HEK293 (cell line): ENCODE results near the gene NEUROG2.

ENCODE experiments used
- BCL11B ChIP-seq: fragments of 450-650 bp; formaldehyde crosslinking; IDR thresholded peaks from 2 replicates; pipeline ENCODE4 v1.5.1; 2016; ENCODE audit warnings: low read depth, missing biosample characterization, missing genetic modification characterization
- PATZ1 ChIP-seq: fragments of 450-650 bp; formaldehyde crosslinking; IDR thresholded peaks from 2 replicates; pipeline ENCODE4 v1.5.1; 2016; ENCODE audit warnings: missing biosample characterization, missing genetic modification characterization
- REPIN1 ChIP-seq: fragments of 450-650 bp; formaldehyde crosslinking; IDR thresholded peaks from 2 replicates; pipeline ENCODE4 v1.5.1; 2017; ENCODE audit warnings: missing biosample characterization, missing genetic modification characterization, low read depth
- SCRT2 ChIP-seq: fragments of 450-650 bp; formaldehyde crosslinking; IDR thresholded peaks from 2 replicates; pipeline ENCODE4 v1.5.1; 2016; ENCODE audit warnings: missing biosample characterization, missing genetic modification characterization
- WT1 ChIP-seq: fragments of 450-650 bp; formaldehyde crosslinking; IDR thresholded peaks from 2 replicates; pipeline ENCODE4 v1.5.1; 2016; ENCODE audit warnings: missing biosample characterization, missing genetic modification characterization
- ZBTB20 ChIP-seq: fragments of 450-650 bp; formaldehyde crosslinking; IDR thresholded peaks from 2 replicates; pipeline ENCODE4 v1.5.1; 2016; ENCODE audit warnings: missing biosample characterization, missing genetic modification characterization
- ZBTB21 ChIP-seq: fragments of 450-650 bp; formaldehyde crosslinking; IDR thresholded peaks from 2 replicates; pipeline ENCODE4 v1.5.1; 2017; ENCODE audit warnings: missing biosample characterization, missing genetic modification characterization
- ZFP41 ChIP-seq: fragments of 450-650 bp; formaldehyde crosslinking; IDR thresholded peaks from 2 replicates; pipeline ENCODE4 v1.5.1; 2016; ENCODE audit warnings: missing biosample characterization, missing genetic modification characterization, borderline replicate concordance
- ZFP69B ChIP-seq: fragments of 450-650 bp; formaldehyde crosslinking; IDR thresholded peaks from 2 replicates; pipeline ENCODE4 v1.5.1; 2016; ENCODE audit warnings: missing biosample characterization, missing genetic modification characterization
- ZNF114 ChIP-seq: fragments of 450-650 bp; formaldehyde crosslinking; IDR thresholded peaks from 2 replicates; pipeline ENCODE4 v1.5.0; 2017; ENCODE audit warnings: missing biosample characterization, missing genetic modification characterization
- ZNF138 ChIP-seq: fragments of 450-650 bp; formaldehyde crosslinking; IDR thresholded peaks from 2 replicates; pipeline ENCODE4 v1.5.1; 2016; ENCODE audit warnings: missing biosample characterization, missing genetic modification characterization, borderline replicate concordance
- ZNF140 ChIP-seq: fragments of 450-650 bp; formaldehyde crosslinking; IDR thresholded peaks from 2 replicates; pipeline ENCODE4 v1.5.1; 2016; ENCODE audit warnings: missing biosample characterization, missing genetic modification characterization
- ZNF169 ChIP-seq: fragments of 450-650 bp; formaldehyde crosslinking; IDR thresholded peaks from 2 replicates; pipeline ENCODE4 v1.5.1; 2016; ENCODE audit warnings: missing biosample characterization, missing genetic modification characterization
- ZNF175 ChIP-seq: fragments of 450-650 bp; formaldehyde crosslinking; IDR thresholded peaks from 2 replicates; pipeline ENCODE4 v1.5.1; 2016; ENCODE audit warnings: missing biosample characterization, missing genetic modification characterization
- ZNF239 ChIP-seq: fragments of 450-650 bp; formaldehyde crosslinking; IDR thresholded peaks from 2 replicates; pipeline ENCODE4 v1.5.1; 2016; ENCODE audit warnings: missing biosample characterization, missing genetic modification characterization
- ZNF26 ChIP-seq: fragments of 450-650 bp; formaldehyde crosslinking; IDR thresholded peaks from 2 replicates; pipeline ENCODE4 v1.5.1; 2016; ENCODE audit warnings: missing biosample characterization, missing genetic modification characterization
- ZNF292 ChIP-seq: fragments of 450-650 bp; formaldehyde crosslinking; IDR thresholded peaks from 2 replicates; pipeline ENCODE4 v1.5.1; 2016; ENCODE audit warnings: low read depth, missing biosample characterization, missing genetic modification characterization, borderline replicate concordance
- ZNF341 ChIP-seq: fragments of 450-650 bp; formaldehyde crosslinking; IDR thresholded peaks from 2 replicates; pipeline ENCODE4; 2016; ENCODE audit warnings: low read depth, missing biosample characterization, missing genetic modification characterization
- ZNF362 ChIP-seq: fragments of 450-650 bp; formaldehyde crosslinking; IDR thresholded peaks from 2 replicates; pipeline ENCODE4 v1.5.1; 2016; ENCODE audit warnings: missing biosample characterization, missing genetic modification characterization
- ZNF510 ChIP-seq: fragments of 450-650 bp; formaldehyde crosslinking; IDR thresholded peaks from 2 replicates; pipeline ENCODE4 v1.5.1; 2018; ENCODE audit warnings: mild to moderate bottlenecking, missing genetic modification characterization, missing biosample characterization; ENCODE audit not compliant: insufficient replicate concordance
- ZNF549 ChIP-seq: fragments of 450-650 bp; IDR thresholded peaks from 2 replicates; pipeline ENCODE4 v1.5.1; 2018; ENCODE audit warnings: missing biosample characterization, missing genetic modification characterization, mild to moderate bottlenecking, inconsistent platforms, moderate library complexity
- ZNF596 ChIP-seq: fragments of 450-650 bp; IDR thresholded peaks from 2 replicates; pipeline ENCODE4 v1.5.0; 2018; ENCODE audit warnings: missing biosample characterization, mild to moderate bottlenecking, missing genetic modification characterization, moderate library complexity
- ZNF600 ChIP-seq: fragments of 450-650 bp; formaldehyde crosslinking; IDR thresholded peaks from 2 replicates; pipeline ENCODE4 v1.5.1; 2016; ENCODE audit warnings: missing biosample characterization, missing genetic modification characterization
- ZNF623 ChIP-seq: fragments of 450-650 bp; formaldehyde crosslinking; IDR thresholded peaks from 2 replicates; pipeline ENCODE4 v1.5.1; 2016; ENCODE audit warnings: missing biosample characterization, missing genetic modification characterization
- ZNF624 ChIP-seq: fragments of 450-650 bp; formaldehyde crosslinking; IDR thresholded peaks from 2 replicates; pipeline ENCODE4 v1.5.1; 2017; ENCODE audit warnings: missing biosample characterization, missing genetic modification characterization
- ZNF654 ChIP-seq: fragments of 450-650 bp; formaldehyde crosslinking; IDR thresholded peaks from 2 replicates; pipeline ENCODE4 v1.5.1; 2016; ENCODE audit warnings: low read depth, missing biosample characterization, missing genetic modification characterization
- ZNF747 ChIP-seq: fragments of 450-650 bp; formaldehyde crosslinking; IDR thresholded peaks from 2 replicates; pipeline ENCODE4 v1.5.1; 2016; ENCODE audit warnings: missing biosample characterization, missing genetic modification characterization
- TF ChIP-seq, protein P1 (sequence below): fragments of 450-650 bp; formaldehyde crosslinking; IDR thresholded peaks from 2 replicates; pipeline ENCODE4 v1.5.1; 2016; ENCODE audit warnings: missing biosample characterization, missing genetic modification characterization, low read depth
- TF ChIP-seq, protein P2 (sequence below): fragments of 450-650 bp; formaldehyde crosslinking; IDR thresholded peaks from 2 replicates; pipeline ENCODE4 v1.5.0; 2017; ENCODE audit warnings: missing biosample characterization, missing genetic modification characterization, borderline replicate concordance
- TF ChIP-seq, protein P3 (sequence below): fragments of 450-650 bp; formaldehyde crosslinking; IDR thresholded peaks from 2 replicates; pipeline ENCODE4 v1.5.1; 2016; ENCODE audit warnings: missing biosample characterization, missing genetic modification characterization

NEUROG2 gene

GRCh38 chr4:112514647-112515197 is 1.3 kb downstream of the NEUROG2 start (continued):
- TF ChIP-seq, protein P1, sequence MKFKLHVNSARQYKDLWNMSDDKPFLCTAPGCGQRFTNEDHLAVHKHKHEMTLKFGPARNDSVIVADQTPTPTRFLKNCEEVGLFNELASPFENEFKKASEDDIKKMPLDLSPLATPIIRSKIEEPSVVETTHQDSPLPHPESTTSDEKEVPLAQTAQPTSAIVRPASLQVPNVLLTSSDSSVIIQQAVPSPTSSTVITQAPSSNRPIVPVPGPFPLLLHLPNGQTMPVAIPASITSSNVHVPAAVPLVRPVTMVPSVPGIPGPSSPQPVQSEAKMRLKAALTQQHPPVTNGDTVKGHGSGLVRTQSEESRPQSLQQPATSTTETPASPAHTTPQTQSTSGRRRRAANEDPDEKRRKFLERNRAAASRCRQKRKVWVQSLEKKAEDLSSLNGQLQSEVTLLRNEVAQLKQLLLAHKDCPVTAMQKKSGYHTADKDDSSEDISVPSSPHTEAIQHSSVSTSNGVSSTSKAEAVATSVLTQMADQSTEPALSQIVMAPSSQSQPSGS (tag by site-specific recombination), result no peak
- TF ChIP-seq, protein P2, sequence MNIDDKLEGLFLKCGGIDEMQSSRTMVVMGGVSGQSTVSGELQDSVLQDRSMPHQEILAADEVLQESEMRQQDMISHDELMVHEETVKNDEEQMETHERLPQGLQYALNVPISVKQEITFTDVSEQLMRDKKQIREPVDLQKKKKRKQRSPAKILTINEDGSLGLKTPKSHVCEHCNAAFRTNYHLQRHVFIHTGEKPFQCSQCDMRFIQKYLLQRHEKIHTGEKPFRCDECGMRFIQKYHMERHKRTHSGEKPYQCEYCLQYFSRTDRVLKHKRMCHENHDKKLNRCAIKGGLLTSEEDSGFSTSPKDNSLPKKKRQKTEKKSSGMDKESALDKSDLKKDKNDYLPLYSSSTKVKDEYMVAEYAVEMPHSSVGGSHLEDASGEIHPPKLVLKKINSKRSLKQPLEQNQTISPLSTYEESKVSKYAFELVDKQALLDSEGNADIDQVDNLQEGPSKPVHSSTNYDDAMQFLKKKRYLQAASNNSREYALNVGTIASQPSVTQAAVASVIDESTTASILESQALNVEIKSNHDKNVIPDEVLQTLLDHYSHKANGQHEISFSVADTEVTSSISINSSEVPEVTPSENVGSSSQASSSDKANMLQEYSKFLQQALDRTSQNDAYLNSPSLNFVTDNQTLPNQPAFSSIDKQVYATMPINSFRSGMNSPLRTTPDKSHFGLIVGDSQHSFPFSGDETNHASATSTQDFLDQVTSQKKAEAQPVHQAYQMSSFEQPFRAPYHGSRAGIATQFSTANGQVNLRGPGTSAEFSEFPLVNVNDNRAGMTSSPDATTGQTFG (tag by site-specific recombination), result no peak
- TF ChIP-seq ZNF169 (tag by site-specific recombination) (no peak), ZFP69B (tag by site-specific recombination) (0 out of 2 replicates have a peak, but pooled peaks have one; percentile 31), ZNF596 (tag by site-specific recombination) (no peak), ZNF362 (no peak), ZNF510 (tag by site-specific recombination) (no peak), ZNF654 (tag by site-specific recombination) (no peak), ZNF239 (tag by site-specific recombination) (no peak), ZNF138 (tag by site-specific recombination) (no peak), ZNF549 (tag by site-specific recombination) (no peak), ZNF140 (tag by site-specific recombination) (no peak), ZNF26 (tag by site-specific recombination) (no peak), ZBTB20 (tag by site-specific recombination) (peak; percentile 75; the same call in 1 of the 2 replicates), BCL11B (no peak), ZFP41 (tag by site-specific recombination) (no peak), PATZ1 (peak; percentile 65), ZNF747 (tag by site-specific recombination) (no peak), ZNF623 (tag by site-specific recombination) (no peak), ZNF341 (tag by site-specific recombination) (peak; percentile 86), SCRT2 (tag by site-specific recombination) (no peak), ZNF292 (tag by site-specific recombination) (no peak), ZNF175 (tag by site-specific recombination) (no peak), ZBTB21 (tag by site-specific recombination) (no peak), ZNF600 (0 out of 2 replicates have a peak, but pooled peaks have one; percentile 41), ZNF114 (tag by site-specific recombination) (no peak), WT1 (tag by site-specific recombination) (no peak), REPIN1 (tag by site-specific recombination) (no peak), ZNF624 (no peak)
- TF ChIP-seq, protein P3, sequence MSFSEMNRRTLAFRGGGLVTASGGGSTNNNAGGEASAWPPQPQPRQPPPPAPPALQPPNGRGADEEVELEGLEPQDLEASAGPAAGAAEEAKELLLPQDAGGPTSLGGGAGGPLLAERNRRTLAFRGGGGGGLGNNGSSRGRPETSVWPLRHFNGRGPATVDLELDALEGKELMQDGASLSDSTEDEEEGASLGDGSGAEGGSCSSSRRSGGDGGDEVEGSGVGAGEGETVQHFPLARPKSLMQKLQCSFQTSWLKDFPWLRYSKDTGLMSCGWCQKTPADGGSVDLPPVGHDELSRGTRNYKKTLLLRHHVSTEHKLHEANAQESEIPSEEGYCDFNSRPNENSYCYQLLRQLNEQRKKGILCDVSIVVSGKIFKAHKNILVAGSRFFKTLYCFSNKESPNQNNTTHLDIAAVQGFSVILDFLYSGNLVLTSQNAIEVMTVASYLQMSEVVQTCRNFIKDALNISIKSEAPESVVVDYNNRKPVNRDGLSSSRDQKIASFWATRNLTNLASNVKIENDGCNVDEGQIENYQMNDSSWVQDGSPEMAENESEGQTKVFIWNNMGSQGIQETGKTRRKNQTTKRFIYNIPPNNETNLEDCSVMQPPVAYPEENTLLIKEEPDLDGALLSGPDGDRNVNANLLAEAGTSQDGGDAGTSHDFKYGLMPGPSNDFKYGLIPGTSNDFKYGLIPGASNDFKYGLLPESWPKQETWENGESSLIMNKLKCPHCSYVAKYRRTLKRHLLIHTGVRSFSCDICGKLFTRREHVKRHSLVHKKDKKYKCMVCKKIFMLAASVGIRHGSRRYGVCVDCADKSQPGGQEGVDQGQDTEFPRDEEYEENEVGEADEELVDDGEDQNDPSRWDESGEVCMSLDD (tag by site-specific recombination), result no peak
